GM19239 (cell line): ENCODE results near the gene SPEN.
"Not testable (repeated sequence)": the region's sequence is repeated elsewhere in the genome, so short reads cannot be mapped to it uniquely, and the experiment has no call there.

Experiments used
- DNase-seq: peaks from one replicate; pipeline ENCODE4 v3.0.0; 2011; ENCODE audit warnings: low spot score; ENCODE audit not compliant: insufficient read length
- FAIRE-seq: peaks from 2 replicates; lab custom pipeline; 2011; peaks lifted over from hg19 to GRCh38; lab: Jason Lieb, UNC

SPEN gene

GRCh38 chr1:15886611-15887167 lies 39.2 kb downstream of the SPEN start:
- no peak for DNase-seq
- FAIRE-seq: no peak

DNA sequence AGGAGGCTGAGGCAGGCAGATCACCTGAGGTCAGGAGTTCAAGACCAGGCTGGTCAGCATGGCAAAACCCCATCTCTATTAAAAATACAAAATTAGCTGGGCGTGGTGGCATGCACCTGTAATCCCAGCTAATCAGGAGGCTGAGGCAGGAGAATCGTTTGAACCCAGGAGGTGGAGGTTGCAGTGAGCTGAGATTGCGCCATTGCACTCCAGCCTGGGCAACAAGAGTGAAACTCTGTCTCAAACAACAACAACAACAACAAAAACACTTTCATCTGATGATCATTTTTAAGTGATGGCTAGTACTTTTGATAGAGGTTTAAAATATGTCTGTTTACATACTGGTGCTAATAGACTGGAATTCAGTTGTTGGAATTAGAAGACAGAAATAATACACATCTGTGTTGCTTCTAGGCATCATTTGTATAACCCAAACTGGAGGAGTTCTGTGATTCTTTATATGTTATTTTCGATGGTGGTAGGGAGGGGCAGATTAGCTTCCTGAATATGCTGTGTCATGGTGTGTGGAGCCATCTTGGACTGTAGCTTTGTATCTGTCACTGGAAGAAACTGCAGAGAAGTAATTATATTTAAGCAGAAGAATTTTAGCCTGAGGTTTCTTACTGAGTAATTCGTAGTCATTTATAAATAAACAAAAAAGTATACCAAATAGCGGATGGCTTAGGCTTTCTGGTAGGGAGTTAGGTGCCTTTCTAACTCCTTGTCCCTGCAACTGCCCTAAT lies 45.5 kb downstream of the SPEN start:
- not testable (repeated sequence) for FAIRE-seq, DNase-seq

GRCh38 chr1:15895233-15895632 lies 47.7 kb downstream of the SPEN start:
- FAIRE-seq (no peak), DNase-seq (no peak)

- not testable (repeated sequence) for FAIRE-seq, DNase-seq
Observed at GRCh38 chr1:15896841-15897610, 49.5 kb downstream of the SPEN start.

- DNase-seq: no peak
- no peak for FAIRE-seq
Observed at GRCh38 chr1:15899266-15899665, 51.8 kb downstream of the SPEN start.

- FAIRE-seq (no peak), DNase-seq (no peak)
Observed at GRCh38 chr1:15900662-15901279, 53.3 kb downstream of the SPEN start.

DNA sequence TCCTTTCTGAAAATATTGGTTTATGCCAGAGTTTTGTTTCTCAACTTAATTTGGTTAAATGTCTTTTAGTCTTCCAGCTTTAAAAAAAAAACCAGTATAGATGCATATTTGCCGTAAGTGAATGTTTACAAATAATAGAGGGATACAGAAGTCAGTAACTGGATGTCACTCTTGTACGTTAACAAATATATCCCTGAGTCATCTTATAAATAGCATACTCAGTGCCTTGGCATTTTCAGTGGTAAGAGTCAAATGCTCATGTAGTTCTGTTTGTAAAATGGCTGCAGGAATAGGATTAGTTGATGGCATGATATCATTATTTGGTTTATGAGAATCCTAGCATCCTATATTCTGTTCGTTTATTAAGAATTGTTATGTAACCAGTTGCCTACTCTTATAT lies 55.4 kb downstream of the SPEN start:
- FAIRE-seq: no peak

GRCh38 chr1:15908597-15908996 lies 61.1 kb downstream of the SPEN start:
- FAIRE-seq: no peak
- no peak for DNase-seq

More for the DNA sequence above, 55.4 kb downstream of the SPEN start:
- no peak for DNase-seq

- no peak for DNase-seq
- no peak for FAIRE-seq
Observed at GRCh38 chr1:15911141-15911540, 63.6 kb downstream of the SPEN start.

DNA sequence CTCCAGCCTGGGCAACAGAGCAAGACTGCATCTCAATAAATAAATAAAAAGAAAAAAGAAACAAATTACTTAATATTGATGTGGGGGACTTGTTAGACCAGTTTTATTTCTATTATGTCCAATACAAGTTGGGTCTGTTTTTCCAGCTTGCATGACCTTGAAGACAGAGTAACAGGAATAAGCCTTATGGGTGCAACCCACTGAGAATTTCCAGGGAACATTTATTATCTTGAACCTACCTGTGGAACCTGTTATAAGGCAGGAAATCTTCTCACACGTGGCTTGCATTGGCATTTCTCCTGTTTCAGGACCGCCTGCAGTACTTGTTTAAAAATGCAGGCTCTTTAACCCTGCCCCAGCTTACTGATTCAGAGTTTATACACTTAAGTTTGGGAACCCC lies 64.4 kb downstream of the SPEN start:
- DNase-seq: no peak
- no peak for FAIRE-seq

GRCh38 chr1:15913607-15914006 lies 66.1 kb downstream of the SPEN start:
- DNase-seq, FAIRE-seq: not testable (repeated sequence)

DNA sequence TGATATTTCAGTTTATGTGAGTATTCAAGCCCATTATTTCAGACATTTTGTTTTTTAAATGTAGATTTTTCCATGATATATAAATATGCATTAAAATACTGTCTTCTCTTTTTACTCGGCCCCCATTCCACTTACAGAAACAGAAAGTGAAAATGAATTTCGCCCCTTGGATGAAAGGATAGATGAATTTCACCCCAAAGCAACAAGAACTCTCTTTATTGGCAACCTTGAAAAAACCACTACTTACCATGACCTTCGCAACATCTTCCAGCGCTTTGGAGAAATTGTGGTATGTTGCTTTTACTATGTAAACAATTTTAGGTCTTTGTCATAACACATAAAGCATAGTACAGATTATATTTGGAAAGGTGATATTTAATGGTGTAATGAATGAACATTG lies 68.5 kb downstream of the SPEN start:
- DNase-seq (no peak), FAIRE-seq (peak; percentile 48)

GRCh38 chr1:15916417-15916816 lies 68.9 kb downstream of the SPEN start:
- DNase-seq: no peak
- FAIRE-seq: peak; percentile 48

DNA sequence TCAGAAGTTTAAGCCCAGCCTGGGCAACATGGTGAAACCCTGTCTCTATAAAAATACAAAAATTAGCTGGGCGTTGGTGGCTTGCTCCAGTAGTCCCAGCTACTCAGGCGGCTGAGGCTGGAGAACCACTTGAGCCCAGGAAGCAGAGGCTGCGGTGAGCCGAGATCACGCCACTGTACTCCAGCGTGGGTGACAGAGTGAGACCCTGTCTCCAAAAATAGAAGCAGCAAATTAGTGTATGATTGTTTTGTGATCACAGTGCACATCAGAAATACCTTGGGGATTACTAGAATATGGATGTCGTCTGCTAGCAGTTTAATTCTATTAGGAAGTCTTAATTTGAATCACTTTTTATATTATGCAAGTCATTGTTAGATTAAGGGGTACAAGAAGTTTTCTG lies 69.4 kb downstream of the SPEN start:
- DNase-seq: no peak
- FAIRE-seq: no peak

DNA sequence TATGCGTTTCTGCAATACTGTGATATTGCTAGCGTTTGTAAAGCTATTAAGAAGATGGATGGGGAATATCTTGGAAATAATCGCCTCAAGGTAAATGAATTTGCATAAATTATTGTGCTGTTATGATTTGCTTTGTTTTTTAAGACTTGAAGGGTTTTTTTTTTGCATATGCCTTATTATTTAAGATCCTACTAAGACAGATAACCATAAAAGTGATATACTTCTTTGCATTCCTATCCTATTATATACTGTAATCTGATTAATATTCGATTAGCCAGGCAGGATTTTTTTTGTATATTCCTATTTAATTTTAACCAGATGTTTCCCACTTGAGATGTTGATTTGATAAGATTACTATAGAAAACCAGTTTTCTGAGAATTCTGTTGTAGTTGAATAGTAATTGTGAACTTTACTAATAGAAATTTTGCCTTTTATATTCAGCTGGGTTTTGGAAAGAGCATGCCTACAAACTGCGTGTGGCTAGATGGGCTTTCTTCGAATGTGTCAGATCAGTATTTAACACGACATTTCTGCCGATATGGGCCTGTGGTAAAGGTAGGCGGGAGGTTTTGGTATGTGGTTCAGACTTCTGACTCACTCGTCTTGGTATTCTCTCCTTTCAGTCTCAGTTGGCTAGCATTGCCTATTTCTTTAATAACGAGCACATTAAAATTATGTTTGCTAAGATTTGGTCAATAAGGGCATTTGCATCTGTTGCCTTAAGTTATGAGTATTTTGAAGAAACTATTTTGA lies 71.6 kb downstream of the SPEN start:
- FAIRE-seq: peak; percentile 98
- DNase-seq: no peak

GRCh38 chr1:15923241-15923640 lies 75.7 kb downstream of the SPEN start:
- no peak for FAIRE-seq

GRCh38 chr1:15926448-15926847 lies 78.9 kb downstream of the SPEN start:
- FAIRE-seq, DNase-seq: not testable (repeated sequence)

More at GRCh38 chr1:15923241-15923640, 75.7 kb downstream of the SPEN start:
- no peak for DNase-seq

GRCh38 chr1:15928971-15929965 lies 81.8 kb downstream of the SPEN start:
- FAIRE-seq (no peak), DNase-seq (no peak)

DNA sequence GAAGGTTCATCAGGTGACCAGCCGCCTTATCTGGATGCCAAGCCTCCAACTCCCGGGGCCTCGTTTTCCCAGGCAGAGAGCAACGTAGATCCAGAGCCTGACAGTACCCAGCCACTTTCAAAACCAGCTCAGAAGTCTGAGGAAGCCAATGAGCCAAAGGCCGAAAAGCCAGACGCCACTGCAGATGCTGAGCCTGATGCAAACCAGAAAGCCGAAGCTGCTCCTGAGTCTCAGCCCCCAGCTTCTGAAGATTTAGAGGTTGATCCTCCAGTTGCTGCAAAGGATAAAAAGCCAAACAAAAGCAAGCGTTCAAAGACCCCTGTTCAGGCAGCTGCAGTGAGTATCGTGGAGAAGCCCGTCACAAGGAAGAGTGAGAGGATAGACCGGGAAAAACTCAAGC lies 83.9 kb downstream of the SPEN start:
- DNase-seq (no peak), FAIRE-seq (no peak)
